ENCODE data around the gene CCDC197.

GRCh38 chr14:93977790-93978581, 19.1 kb upstream of the CCDC197 start:
- TF ChIP-seq CTCF (tag by site-specific recombination; IDR thresholded peaks at IDR 0.05) (no peak), HOXA7 (CRISPR knock-in tag; IDR thresholded peaks at IDR 0.05; ENCODE audit: borderline replicate concordance) (no peak), REST (tag by site-specific recombination; IDR thresholded peaks at IDR 0.05) (no peak), YY1 (tag by site-specific recombination; IDR thresholded peaks at IDR 0.05) (no peak)
